Caco-2 (cell line): ENCODE data around the gene DIAPH2. TPM values are rescaled to one million over a fixed set of nuclear protein-coding genes. Genes with fewer than 3 reads are reported as not detected.

Experiments
- BruUV-seq: library from RNA; stranded (reverse); fragments of 400-500 nt; replicated peaks from 2 replicates; lab custom pipeline; 2021; lab: Mats Ljungman, UMichigan
- CTCF ChIA-PET: fragments of 300-600 bp; sonication (Branson Sonifier 250); formaldehyde crosslinking; loops from one replicate; lab custom pipeline; 2022; ENCODE audit warnings: antibody characterized with exemption; lab: Charles Lee
- POLR2A ChIA-PET: fragments of 300-600 bp; sonication (Branson Sonifier 250); formaldehyde crosslinking; loops from one replicate; lab custom pipeline; 2022; ENCODE audit warnings: antibody characterized with exemption; lab: Charles Lee
- DNase-seq, 2 experiments: peaks; one replicate each; pipeline versions ENCODE4 v3.0.0 to v3.0.0-alpha.2; 2020 to 2022
- H3K27me3 ChIP-seq: replicated peaks from 2 replicates; pipeline ENCODE4 v1.6.0; 2011; ENCODE audit warnings: low read length; ENCODE audit not compliant: control insufficient read depth, insufficient read depth
- H3K36me3 ChIP-seq: 2 replicates; pipeline ENCODE4 v1.5.1; 2011; ENCODE audit warnings: low read length; ENCODE audit not compliant: control insufficient read depth, insufficient read depth
- H3K4me1 ChIP-seq: fragments of 250-450 bp; sonication (Bioruptor Pico); 2 replicates; pipeline ENCODE4 v1.5.1; 2020; ENCODE audit warnings: mild to moderate bottlenecking
- H3K4me3 ChIP-seq: 2 replicates; pipeline ENCODE4 v1.5.1; 2011; ENCODE audit warnings: low read depth, mild to moderate bottlenecking, control low read depth, low read length
- H3K9me3 ChIP-seq: fragments of 250-450 bp; sonication (Bioruptor Pico); 2 replicates; pipeline ENCODE4 v1.5.1; 2020; ENCODE audit warnings: mild to moderate bottlenecking, moderate library complexity
- H3K27ac Mint-ChIP-seq: one replicate; pipeline ENCODE4 v1.8.0; 2022; ENCODE audit warnings: mixed read lengths; ENCODE audit not compliant: unreplicated experiment
- H3K27me3 Mint-ChIP-seq: one replicate; pipeline ENCODE4 v1.8.0; 2022; ENCODE audit warnings: mixed read lengths; ENCODE audit not compliant: insufficient read depth, unreplicated experiment
- H3K36me3 Mint-ChIP-seq: one replicate; pipeline ENCODE4 v1.8.0; 2022; ENCODE audit warnings: mild to moderate bottlenecking, mixed read lengths; ENCODE audit not compliant: insufficient read depth, unreplicated experiment
- H3K4me1 Mint-ChIP-seq: one replicate; pipeline ENCODE4 v1.8.0; 2022; ENCODE audit warnings: low read depth, mixed read lengths; ENCODE audit not compliant: unreplicated experiment
- H3K4me3 Mint-ChIP-seq: one replicate; pipeline ENCODE4 v1.8.0; 2022; ENCODE audit warnings: mild to moderate bottlenecking, moderate library complexity, mixed read lengths; ENCODE audit not compliant: unreplicated experiment
- H3K9me3 Mint-ChIP-seq: one replicate; pipeline ENCODE4 v1.8.0; 2022; ENCODE audit warnings: mixed read lengths; ENCODE audit not compliant: unreplicated experiment
- CTCF ChIP-seq, 2 experiments: fragments of 200-600 bp in 1 of 2; IDR thresholded peaks; 1 replicate in 1 of 2; 2 replicates in 1 of 2; pipeline versions ENCODE4 v1.5.1 to v1.8.0; 2011 to 2022; ENCODE audit warnings: antibody characterized with exemption in 1 of 2, control low read depth in 1 of 2, inconsistent platforms in 1 of 2, low read depth in 1 of 2, low read length in 1 of 2, mild to moderate bottlenecking in 1 of 2, moderate library complexity in 1 of 2; ENCODE audit not compliant: insufficient read depth in 1 of 2, severe bottlenecking in 1 of 2, unreplicated experiment in 1 of 2
- intact Hi-C: fragments of 100-400 bp; cut with micrococcal nuclease; formaldehyde crosslinking; loops from one replicate; pipeline ENCODE4 v1.10.0; 2022; ENCODE audit not compliant: unreplicated experiment
- total RNA-seq: library from RNA; stranded (reverse); gene quantifications from 2 replicates; pipeline ENCODE4 v1.2.3, GENCODE V29; 2022

DIAPH2 gene
- total RNA-seq, 1 experiment from 2014 or later: 16.1 TPM

DNA sequence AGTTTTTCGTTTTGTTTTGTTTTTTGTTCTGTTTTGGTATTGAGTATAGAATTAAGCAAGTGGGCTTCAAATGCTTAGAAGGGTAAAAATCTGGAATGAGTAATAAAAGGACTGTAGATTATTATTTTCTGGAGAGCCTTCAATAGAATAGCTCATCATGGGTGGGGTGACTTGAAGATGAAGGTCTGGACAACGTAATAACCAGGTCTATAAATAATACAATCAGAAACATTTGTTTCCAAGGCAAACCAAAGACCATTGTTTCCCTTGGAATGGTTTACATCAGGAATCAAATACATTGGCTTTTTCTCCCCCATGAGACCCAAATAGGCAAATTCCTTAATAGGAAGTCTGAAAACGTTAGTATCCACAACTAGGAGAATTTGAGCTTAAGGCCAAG is 920.6 kb downstream of the DIAPH2 start:
- H3K27ac Mint-ChIP-seq: no peak overlapping the region
- H3K9me3 ChIP-seq: no peaks in the 10 kb centered on the region
- no peak overlapping the region for H3K4me3 ChIP-seq
- DNase-seq: no peak
- H3K4me1 Mint-ChIP-seq: no peaks in the 10 kb centered on the region
- ChIA-PET CTCF (no interaction called here), POLR2A (no interaction called here)
- no peaks in the 10 kb centered on the region for H3K27me3 Mint-ChIP-seq
- no peak overlapping the region for H3K4me3 Mint-ChIP-seq
- no peak for TF ChIP-seq CTCF (IDR thresholded peaks at IDR 0.05; ENCODE audit: insufficient read depth in 1 of 2, low read depth in 1 of 2, low read length in 1 of 2, severe bottlenecking in 1 of 2, unreplicated experiment in 1 of 2)
- no peaks in the 10 kb centered on the region for H3K27me3 ChIP-seq
- intact Hi-C loops: no loop called here
- no peaks in the 10 kb centered on the region for H3K4me1 ChIP-seq
- peaks cover 6% of the 10 kb centered on the region for H3K36me3 Mint-ChIP-seq
- H3K9me3 Mint-ChIP-seq: no peaks in the 10 kb centered on the region
- no peaks in the 10 kb centered on the region for H3K36me3 ChIP-seq
- no TSS peak for BruUV-seq

- Mint-ChIP-seq H3K36me3 (peaks cover 6% of the 10 kb centered on the region), H3K9me3 (no peaks in the 10 kb centered on the region), H3K4me1 (no peaks in the 10 kb centered on the region), H3K4me3 (no peak overlapping the region), H3K27ac (no peak overlapping the region), H3K27me3 (no peaks in the 10 kb centered on the region)
- Histone ChIP-seq H3K4me1 (no peaks in the 10 kb centered on the region), H3K9me3 (no peaks in the 10 kb centered on the region), H3K27me3 (no peaks in the 10 kb centered on the region), H3K4me3 (no peak overlapping the region), H3K36me3 (no peaks in the 10 kb centered on the region)
- ChIA-PET POLR2A (no interaction called here), CTCF (no interaction called here)
- no peak for TF ChIP-seq CTCF (IDR thresholded peaks at IDR 0.05; ENCODE audit: insufficient read depth in 1 of 2, low read depth in 1 of 2, low read length in 1 of 2, severe bottlenecking in 1 of 2, unreplicated experiment in 1 of 2)
- BruUV-seq: no TSS peak
- DNase-seq: no peak
- intact Hi-C loops: no loop called here
Observed at GRCh38 chrX:97609357-97609756, 924.7 kb downstream of the DIAPH2 start.

DNA sequence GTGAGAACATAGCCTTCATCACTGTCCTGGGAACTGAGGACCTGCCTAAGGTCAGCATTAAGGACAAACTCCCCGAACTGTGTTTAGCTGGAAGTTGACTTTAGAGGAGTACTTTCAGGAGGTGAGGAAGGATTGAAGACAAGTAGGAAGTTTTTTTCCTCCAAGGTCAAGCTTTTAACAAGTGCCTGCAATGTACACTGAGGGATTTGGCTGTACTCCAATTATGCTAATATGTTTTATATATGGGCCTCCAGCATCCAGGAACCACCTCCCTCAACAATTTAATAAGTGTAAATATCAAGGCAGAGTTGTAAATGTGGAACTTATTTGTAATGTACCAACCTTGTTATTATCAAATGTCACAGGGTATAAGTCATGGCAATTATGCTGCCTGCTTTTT is 925.3 kb downstream of the DIAPH2 start:
- CTCF ChIA-PET: no interaction called here
- BruUV-seq: no TSS peak
- Histone ChIP-seq H3K27me3 (no peaks in the 10 kb centered on the region), H3K4me3 (no peak overlapping the region), H3K4me1 (no peaks in the 10 kb centered on the region), H3K36me3 (no peaks in the 10 kb centered on the region), H3K9me3 (no peaks in the 10 kb centered on the region)
- no peak for DNase-seq
- Mint-ChIP-seq H3K9me3 (no peaks in the 10 kb centered on the region), H3K4me3 (no peak overlapping the region), H3K27me3 (no peaks in the 10 kb centered on the region), H3K27ac (no peak overlapping the region), H3K36me3 (peaks cover 6% of the 10 kb centered on the region), H3K4me1 (no peaks in the 10 kb centered on the region)
- intact Hi-C loops: no loop called here
- POLR2A ChIA-PET: no interaction called here
- TF ChIP-seq CTCF (IDR thresholded peaks at IDR 0.05; ENCODE audit: insufficient read depth in 1 of 2, low read depth in 1 of 2, low read length in 1 of 2, severe bottlenecking in 1 of 2, unreplicated experiment in 1 of 2): no peak
